ENCODE data around the gene FAM107B. TPM values are rescaled to one million over a fixed set of nuclear protein-coding genes. Genes with fewer than 3 reads are reported as not detected.

Gene FAM107B
- total and polyA plus RNA-seq, 2 of the 8 experiments (the other 6 are each of a cell fraction or from before 2014, with no cell fraction given), result 7.5 to 28.1 TPM

- Histone ChIP-seq H3K4me2 (ENCODE audit: insufficient read depth in 1 of 2, low read depth in 2 of 2, low read length in 2 of 2) (peak overlapping the region in 1 of 2 experiments; percentile 22; a peak in 1 of 4 replicates), H3K23ac (ENCODE audit: insufficient read length) (no peak overlapping the region), H4K8ac (ENCODE audit: extremely low read depth, insufficient read depth, low read length) (no peak overlapping the region), H2BK120ac (replicated peaks; ENCODE audit: low read depth, low read length) (no peak overlapping the region), H3K9me3 (ENCODE audit: insufficient read depth in 2 of 2, low read depth in 1 of 2, low read length in 1 of 2) (no peaks in the 10 kb centered on the region), H4K20me1 (replicated peaks in 1 of 2; ENCODE audit: control insufficient read depth in 1 of 2, insufficient read depth in 2 of 2, low read length in 2 of 2) (peaks cover 0 to 2% of the 10 kb centered on the region in 2 experiments), H3K23me2 (ENCODE audit: low read depth, low read length) (no peaks in the 10 kb centered on the region), H3K27me3 (replicated peaks in 1 of 4; ENCODE audit: control insufficient read depth in 3 of 4, extremely low read depth in 1 of 4, insufficient read depth in 3 of 4, low read length in 3 of 4) (no peaks in the 10 kb centered on the region), H2BK20ac (ENCODE audit: low read length) (no peak overlapping the region), H3K9ac (replicated peaks in 1 of 4; ENCODE audit: extremely low read depth in 1 of 4, low read depth in 3 of 4, low read length in 3 of 4) (no peak overlapping the region; a peak in 1 of 7 replicates), H3K14ac (ENCODE audit: insufficient read length) (no peak overlapping the region), H4K5ac (ENCODE audit: insufficient read length, low read depth, low read length) (no peak overlapping the region), H2AK5ac (ENCODE audit: low read depth, low read length) (no peak overlapping the region), H2BK15ac (ENCODE audit: low read length) (no peak overlapping the region), H3K4me3 (ENCODE audit: extremely low read depth in 1 of 4, insufficient read depth in 2 of 4, low read depth in 3 of 4, low read length in 4 of 4) (no peak overlapping the region), H3K79me1 (ENCODE audit: low read depth, low read length) (0 out of 2 replicates have a peak, but pooled peaks cover 2% of the 10 kb centered on the region), H3K4ac (replicated peaks; ENCODE audit: insufficient read length, low read depth, low read length) (no peak overlapping the region), H3K18ac (ENCODE audit: extremely low read depth, low read length) (peak overlapping the region; percentile 5; the same call in 1 of the 2 replicates), H3K56ac (replicated peaks; ENCODE audit: insufficient read length, low read depth, low read length) (no peak overlapping the region), H3K79me2 (ENCODE audit: control insufficient read depth in 1 of 2, insufficient read depth in 2 of 2, low read length in 2 of 2) (no peaks in the 10 kb centered on the region; a peak in 1 of 4 replicates), H2AFZ (ENCODE audit: low read length) (no peak overlapping the region), H3K4me1 (replicated peaks in 1 of 4; ENCODE audit: control insufficient read depth in 3 of 4, insufficient read depth in 4 of 4, low read length in 3 of 4) (peaks cover 0 to 7% (median 5%) of the 10 kb centered on the region in 4 experiments; a peak in 3 of 7 replicates), H3K36me3 (ENCODE audit: control insufficient read depth in 2 of 4, insufficient read depth in 4 of 4, low read length in 3 of 4) (no peaks in the 10 kb centered on the region), H4K91ac (replicated peaks; ENCODE audit: insufficient read length, low read length) (no peak overlapping the region), H3K27ac (ENCODE audit: low read depth, low read length) (peak overlapping the region; percentile 43; the same call in 1 of the 2 replicates), H2BK12ac (ENCODE audit: low read depth, low read length) (no peak overlapping the region), H2BK5ac (ENCODE audit: low read depth, low read length) (0 out of 2 replicates have a peak overlapping the region, but pooled peaks have one; percentile 18)
- ChIA-PET CTCF (ENCODE audit: partially characterized antibody) (interaction anchor here (0.6 to 15.8 kb wide), 20 partner anchors 10 to 408 kb away, joined by 3 to 156 read pairs (median 4); partner anchors contain the start of genes CDNF, HSPA14 and MSANTD7), POLR2A (ENCODE audit: partially characterized antibody) (interaction anchor here (0.9 kb wide), 1 partner anchor 10 kb away, joined by 4 read pairs; no protein-coding TSS in a partner anchor)
- FAIRE-seq (no peak), DNase-seq (ENCODE audit: low read depth in 1 of 2, low spot score in 2 of 2) (peak in 1 of 2 experiments; percentile 61)
- WGBS, 2 experiments (ENCODE audit: extremely low coverage in 1 of 2, insufficient coverage in 1 of 2, insufficient read length in 1 of 2, insufficient replicate concordance in 2 of 2, low coverage in 1 of 2, low lambda C conversion rate in 2 of 2, missing lambda C conversion rate in 1 of 2), result 66% methylated on average over 9 of the region's 9 CpGs; no CpG with 5 or more reads in 1 of the 2 experiments
- no peak for TF ChIP-seq CREB1 (IDR thresholded peaks at IDR 0.05)
- TF ChIP-seq CHD2 (IDR thresholded peaks at IDR 0.05; ENCODE audit: low read length), result no peak
- no peak for TF ChIP-seq KDM1A (IDR thresholded peaks at IDR 0.05; ENCODE audit: borderline replicate concordance, low read length)
- TF ChIP-seq CTBP2 (IDR thresholded peaks at IDR 0.05; ENCODE audit: borderline replicate concordance, insufficient read depth, insufficient read length, low read length), result no peak
- TF ChIP-seq NRF1 (IDR thresholded peaks at IDR 0.05; ENCODE audit: low read depth, low read length), result no peak
- TF ChIP-seq POLR2A (IDR thresholded peaks at IDR 0.05; ENCODE audit: control extremely low read depth in 1 of 2, low read depth in 2 of 2, low read length in 2 of 2), result no peak
- TF ChIP-seq ZNF274 (IDR thresholded peaks at IDR 0.05; ENCODE audit: borderline replicate concordance, extremely low read depth, low read length), result no peak
- TF ChIP-seq SIRT6 (IDR thresholded peaks at IDR 0.05; ENCODE audit: low read length), result no peak
- no peak for TF ChIP-seq KDM4A (IDR thresholded peaks at IDR 0.05; ENCODE audit: low read depth, low read length, severe bottlenecking)
- no peak for TF ChIP-seq POU5F1 (IDR thresholded peaks at IDR 0.05; ENCODE audit: low read depth, low read length)
- peak in 1 of 2 experiments; percentile 44; a peak in 1 of 4 replicates for TF ChIP-seq RAD21 (IDR thresholded peaks at IDR 0.05 in 1 of 2, conservative IDR thresholded peaks at IDR 0.05 in 1 of 2; ENCODE audit: low read depth in 2 of 2, low read length in 2 of 2)
- TF ChIP-seq CHD1 (IDR thresholded peaks at IDR 0.05; ENCODE audit: low read depth, low read length), result no peak
Measured at GRCh38 chr10:14547816-14548215, 226.9 kb downstream of the FAM107B start.

Data from H1 (cell line).